HEK293T (cell line): Measurements from ENCODE around the gene SORT1.

ENCODE experiments used
- ELF4 ChIP-seq: fragments of 450-650 bp; IDR thresholded peaks from 2 replicates; pipeline ENCODE4 v1.6.1; 2017; ENCODE audit warnings: antibody characterized with exemption
- FOXA1 ChIP-seq: fragments of 450-650 bp; IDR thresholded peaks from 2 replicates; pipeline ENCODE4 v1.6.1; 2016; ENCODE audit warnings: mild to moderate bottlenecking
- FOXK2 ChIP-seq: fragments of 450-650 bp; IDR thresholded peaks from 2 replicates; pipeline ENCODE4 v1.6.1; 2016; ENCODE audit warnings: mild to moderate bottlenecking
- FOXM1 ChIP-seq: fragments of 450-650 bp; IDR thresholded peaks from 2 replicates; pipeline ENCODE4 v1.6.1; 2017; ENCODE audit warnings: mild to moderate bottlenecking, borderline replicate concordance
- L3MBTL2 ChIP-seq: fragments of 450-650 bp; conservative IDR thresholded peaks from 2 replicates; pipeline ENCODE4 v1.6.1; 2016; ENCODE audit warnings: mild to moderate bottlenecking
- NFRKB ChIP-seq: fragments of 450-650 bp; IDR thresholded peaks from 2 replicates; pipeline ENCODE4 v1.6.1; 2016; ENCODE audit warnings: mild to moderate bottlenecking, moderate library complexity
- SP1 ChIP-seq: fragments of 450-650 bp; IDR thresholded peaks from 2 replicates; pipeline ENCODE4 v1.6.1; 2017
- SUZ12 ChIP-seq: fragments of 450-650 bp; IDR thresholded peaks from 2 replicates; pipeline ENCODE4 v1.6.1; 2016; ENCODE audit warnings: mild to moderate bottlenecking
- TARDBP ChIP-seq: fragments of 450-650 bp; IDR thresholded peaks from 2 replicates; pipeline ENCODE4 v1.6.1; 2016

DNA sequence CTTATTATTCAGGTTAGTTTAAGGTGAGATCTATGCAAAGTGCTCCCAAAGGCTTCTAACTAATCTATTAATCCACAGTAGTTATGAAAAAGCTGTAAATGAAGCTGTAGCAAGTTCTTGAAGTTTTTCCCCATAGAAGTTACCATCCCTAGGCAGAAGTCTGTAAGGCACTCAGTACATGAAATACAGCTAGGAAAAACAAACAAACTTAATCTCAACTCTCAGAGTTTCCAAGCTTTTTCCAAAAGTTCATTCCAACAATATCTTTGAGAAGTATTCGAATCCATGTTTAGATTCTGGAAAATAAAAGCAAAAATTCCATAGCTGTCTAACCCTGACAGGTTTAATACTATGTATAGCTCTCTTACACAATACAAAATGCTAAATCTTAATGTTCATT is 41.2 kb downstream of the SORT1 start:
- TF ChIP-seq SP1 (no peak), FOXM1 (no peak), NFRKB (no peak), TARDBP (no peak), ELF4 (no peak), FOXA1 (no peak), FOXK2 (no peak), SUZ12 (no peak), L3MBTL2 (no peak)
